Measurements from ENCODE around the gene TTC13. TPM values are rescaled to one million over a fixed set of nuclear protein-coding genes. Genes with fewer than 3 reads are reported as not detected.

Gene TTC13
- polyA plus RNA-seq, 1 of the 3 experiments (the other 2 are of a cell fraction): 5.5 TPM

- Histone ChIP-seq H3K27ac (ENCODE audit: low read depth in 2 of 2, low read length in 1 of 2) (no peak overlapping the region), H3K9ac (no peak overlapping the region), H2AFZ (ENCODE audit: low read depth) (no peak overlapping the region), H4K20me1 (ENCODE audit: insufficient read depth) (peaks cover 4% of the 10 kb centered on the region; the same call in 1 of the 2 replicates), H3K4me2 (no peak overlapping the region), H3K4me1 (ENCODE audit: control insufficient read depth in 1 of 2, insufficient read depth in 2 of 2, low read depth in 1 of 2, low read length in 1 of 2) (peaks cover 17 to 26% of the 10 kb centered on the region in 2 experiments), H3K27me3 (ENCODE audit: insufficient read depth) (no peaks in the 10 kb centered on the region), H3K9me3 (no peaks in the 10 kb centered on the region), H3K36me3 (replicated peaks in 1 of 2; ENCODE audit: control insufficient read depth in 1 of 2, insufficient read depth in 2 of 2, low read length in 1 of 2) (peaks cover 0 to 2% of the 10 kb centered on the region in 2 experiments), H3K9me2 (no peaks in the 10 kb centered on the region), H3K4me3 (ENCODE audit: low read depth in 2 of 2, low read length in 1 of 2) (no peak overlapping the region), H3K79me2 (ENCODE audit: insufficient read depth) (peaks cover 20% of the 10 kb centered on the region; the same call in 1 of the 2 replicates), H3F3A (replicated peaks; ENCODE audit: insufficient read depth) (peaks cover 13% of the 10 kb centered on the region)
- DNase-seq: no peak
- whole genome bisulfite sequencing (ENCODE audit: low lambda C conversion rate): 97% methylated on average over 4 of the region's 4 CpGs
- POLR2A ChIA-PET: no interaction called here
- TF ChIP-seq EP300 (IDR thresholded peaks at IDR 0.05; ENCODE audit: borderline replicate concordance in 1 of 2, low read depth in 1 of 2, low read length in 1 of 2) (no peak), IRF3 (IDR thresholded peaks at IDR 0.05; ENCODE audit: low read depth, low read length) (no peak), TAF1 (IDR thresholded peaks at IDR 0.05; ENCODE audit: borderline replicate concordance, low read depth, low read length) (no peak), FOXJ3 (CRISPR knock-in tag; IDR thresholded peaks at IDR 0.05) (no peak), EZH2phosphoT487 (IDR thresholded peaks at IDR 0.05; ENCODE audit: borderline replicate concordance, low read depth) (no peak), PBX3 (IDR thresholded peaks at IDR 0.05) (no peak), USF2 (IDR thresholded peaks at IDR 0.05; ENCODE audit: borderline replicate concordance, low read depth, low read length) (no peak), MEF2A (IDR thresholded peaks at IDR 0.05; ENCODE audit: borderline replicate concordance, low read depth) (no peak), SIN3A (IDR thresholded peaks at IDR 0.05; ENCODE audit: borderline replicate concordance, low read depth, low read length) (no peak), MAX (IDR thresholded peaks at IDR 0.05; ENCODE audit: low read depth) (no peak), ELF1 (IDR thresholded peaks at IDR 0.05) (no peak), RFX5 (IDR thresholded peaks at IDR 0.05; ENCODE audit: low read length) (no peak), GATA2 (CRISPR knock-in tag; IDR thresholded peaks at IDR 0.05) (no peak), MXI1 (IDR thresholded peaks at IDR 0.05; ENCODE audit: low read depth, low read length) (no peak), NFIC (IDR thresholded peaks at IDR 0.05; ENCODE audit: borderline replicate concordance) (no peak), REST (IDR thresholded peaks at IDR 0.05; ENCODE audit: low read depth, low read length) (no peak), CHD2 (IDR thresholded peaks at IDR 0.05; ENCODE audit: low read length, partially characterized antibody) (no peak), JUND (IDR thresholded peaks at IDR 0.05) (no peak)
- CTCF ChIA-PET: interaction anchor here (0.7 kb wide), 1 partner anchor 52 kb away, joined by 3 read pairs; no protein-coding TSS in a partner anchor
Observed at GRCh38 chr1:230870916-230871315, 107.7 kb downstream of the TTC13 start.

All from SK-N-SH (cell line).